HEK293 (cell line): ENCODE results near the gene STAT5B.

Source experiments
- SETDB1 ChIP-seq: IDR thresholded peaks from one replicate; pipeline ENCODE4 v1.6.1; 2017; ENCODE audit warnings: mild to moderate bottlenecking, low read length, moderate library complexity, mixed read lengths; ENCODE audit not compliant: insufficient read length
- SP2 ChIP-seq: fragments of 450-650 bp; formaldehyde crosslinking; IDR thresholded peaks from 2 replicates; pipeline ENCODE4 v1.5.1; 2016; ENCODE audit warnings: missing biosample characterization, missing genetic modification characterization
- TCF7L2 ChIP-seq: IDR thresholded peaks from 2 replicates; pipeline ENCODE4 v1.6.1; 2011; ENCODE audit warnings: low read depth, mild to moderate bottlenecking, inconsistent platforms, low read length, moderate library complexity, borderline replicate concordance
- ZEB2 ChIP-seq: fragments of 450-650 bp; formaldehyde crosslinking; IDR thresholded peaks from 2 replicates; pipeline ENCODE4 v1.5.1; 2016; ENCODE audit warnings: missing biosample characterization, missing genetic modification characterization
- ZNF121 ChIP-seq: fragments of 450-650 bp; formaldehyde crosslinking; IDR thresholded peaks from 2 replicates; pipeline ENCODE4 v1.5.1; 2016; ENCODE audit warnings: missing biosample characterization, missing genetic modification characterization
- ZNF138 ChIP-seq: fragments of 450-650 bp; formaldehyde crosslinking; IDR thresholded peaks from 2 replicates; pipeline ENCODE4 v1.5.1; 2016; ENCODE audit warnings: missing biosample characterization, missing genetic modification characterization, borderline replicate concordance
- ZNF391 ChIP-seq: fragments of 450-650 bp; formaldehyde crosslinking; IDR thresholded peaks from 2 replicates; pipeline ENCODE4 v1.5.1; 2016; ENCODE audit warnings: low read depth, missing biosample characterization, missing genetic modification characterization, borderline replicate concordance
- TF ChIP-seq, protein P1 (sequence below): fragments of 450-650 bp; formaldehyde crosslinking; IDR thresholded peaks from 2 replicates; pipeline ENCODE4 v1.5.1; 2016; ENCODE audit warnings: missing biosample characterization, missing genetic modification characterization
- TF ChIP-seq, protein P2 (sequence below): fragments of 450-650 bp; formaldehyde crosslinking; IDR thresholded peaks from 2 replicates; pipeline ENCODE4 v1.5.1; 2016; ENCODE audit warnings: missing biosample characterization, missing genetic modification characterization
- TF ChIP-seq, protein P3 (sequence below): fragments of 450-650 bp; formaldehyde crosslinking; IDR thresholded peaks from 2 replicates; pipeline ENCODE4 v1.5.1; 2016; ENCODE audit warnings: missing biosample characterization, missing genetic modification characterization

DNA sequence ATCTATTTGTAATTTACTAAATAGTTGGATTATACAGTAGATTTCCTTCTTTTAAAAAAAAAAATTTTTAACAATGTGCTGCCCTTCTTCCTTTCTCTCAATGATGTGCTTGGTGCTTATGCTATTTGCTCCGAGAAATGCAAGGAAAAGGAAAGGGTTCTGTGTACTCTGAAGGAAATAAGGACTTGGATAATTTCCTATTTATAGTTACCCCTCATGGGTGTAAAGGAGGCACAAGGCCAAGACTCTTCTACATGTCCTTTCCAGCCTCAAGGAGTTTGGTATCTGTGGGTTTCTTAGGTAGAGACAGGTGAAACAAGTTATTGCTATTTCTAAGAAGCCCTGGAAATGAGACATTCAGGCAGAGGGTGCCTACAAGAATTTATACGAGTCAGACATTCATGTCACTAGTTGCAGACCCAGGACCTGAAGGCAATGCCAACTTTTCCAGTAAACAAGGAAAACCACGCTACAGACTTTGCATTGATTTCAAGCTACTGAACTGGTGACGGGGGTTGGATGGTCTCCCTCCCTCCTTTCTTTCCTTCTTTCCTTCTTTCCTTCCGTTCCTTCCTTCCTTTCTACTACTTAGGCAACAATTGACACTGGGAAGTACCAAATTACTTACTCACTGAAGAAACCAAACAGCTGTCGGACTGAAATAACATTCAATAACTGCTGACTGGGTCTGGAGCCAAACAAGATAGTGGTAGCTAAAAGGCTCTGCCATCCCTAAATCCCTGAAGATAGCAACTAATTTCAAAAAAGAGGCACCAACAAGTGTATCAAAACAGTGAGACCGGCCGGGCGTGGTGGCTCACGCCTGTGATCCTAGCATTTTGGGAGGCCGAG is 48.1 kb downstream of the STAT5B start:
- TF ChIP-seq SP2 (tag by site-specific recombination) (no peak), ZNF138 (tag by site-specific recombination) (no peak), SETDB1 (no peak), ZEB2 (tag by site-specific recombination) (no peak), TCF7L2 (no peak), ZNF391 (tag by site-specific recombination) (no peak), ZNF121 (tag by site-specific recombination) (no peak)
- TF ChIP-seq, protein P1, sequence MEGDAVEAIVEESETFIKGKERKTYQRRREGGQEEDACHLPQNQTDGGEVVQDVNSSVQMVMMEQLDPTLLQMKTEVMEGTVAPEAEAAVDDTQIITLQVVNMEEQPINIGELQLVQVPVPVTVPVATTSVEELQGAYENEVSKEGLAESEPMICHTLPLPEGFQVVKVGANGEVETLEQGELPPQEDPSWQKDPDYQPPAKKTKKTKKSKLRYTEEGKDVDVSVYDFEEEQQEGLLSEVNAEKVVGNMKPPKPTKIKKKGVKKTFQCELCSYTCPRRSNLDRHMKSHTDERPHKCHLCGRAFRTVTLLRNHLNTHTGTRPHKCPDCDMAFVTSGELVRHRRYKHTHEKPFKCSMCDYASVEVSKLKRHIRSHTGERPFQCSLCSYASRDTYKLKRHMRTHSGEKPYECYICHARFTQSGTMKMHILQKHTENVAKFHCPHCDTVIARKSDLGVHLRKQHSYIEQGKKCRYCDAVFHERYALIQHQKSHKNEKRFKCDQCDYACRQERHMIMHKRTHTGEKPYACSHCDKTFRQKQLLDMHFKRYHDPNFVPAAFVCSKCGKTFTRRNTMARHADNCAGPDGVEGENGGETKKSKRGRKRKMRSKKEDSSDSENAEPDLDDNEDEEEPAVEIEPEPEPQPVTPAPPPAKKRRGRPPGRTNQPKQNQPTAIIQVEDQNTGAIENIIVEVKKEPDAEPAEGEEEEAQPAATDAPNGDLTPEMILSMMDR (tag by site-specific recombination) = no peak
- TF ChIP-seq, protein P2, sequence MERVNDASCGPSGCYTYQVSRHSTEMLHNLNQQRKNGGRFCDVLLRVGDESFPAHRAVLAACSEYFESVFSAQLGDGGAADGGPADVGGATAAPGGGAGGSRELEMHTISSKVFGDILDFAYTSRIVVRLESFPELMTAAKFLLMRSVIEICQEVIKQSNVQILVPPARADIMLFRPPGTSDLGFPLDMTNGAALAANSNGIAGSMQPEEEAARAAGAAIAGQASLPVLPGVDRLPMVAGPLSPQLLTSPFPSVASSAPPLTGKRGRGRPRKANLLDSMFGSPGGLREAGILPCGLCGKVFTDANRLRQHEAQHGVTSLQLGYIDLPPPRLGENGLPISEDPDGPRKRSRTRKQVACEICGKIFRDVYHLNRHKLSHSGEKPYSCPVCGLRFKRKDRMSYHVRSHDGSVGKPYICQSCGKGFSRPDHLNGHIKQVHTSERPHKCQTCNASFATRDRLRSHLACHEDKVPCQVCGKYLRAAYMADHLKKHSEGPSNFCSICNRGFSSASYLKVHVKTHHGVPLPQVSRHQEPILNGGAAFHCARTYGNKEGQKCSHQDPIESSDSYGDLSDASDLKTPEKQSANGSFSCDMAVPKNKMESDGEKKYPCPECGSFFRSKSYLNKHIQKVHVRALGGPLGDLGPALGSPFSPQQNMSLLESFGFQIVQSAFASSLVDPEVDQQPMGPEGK (tag by site-specific recombination) = no peak
- TF ChIP-seq, protein P3, sequence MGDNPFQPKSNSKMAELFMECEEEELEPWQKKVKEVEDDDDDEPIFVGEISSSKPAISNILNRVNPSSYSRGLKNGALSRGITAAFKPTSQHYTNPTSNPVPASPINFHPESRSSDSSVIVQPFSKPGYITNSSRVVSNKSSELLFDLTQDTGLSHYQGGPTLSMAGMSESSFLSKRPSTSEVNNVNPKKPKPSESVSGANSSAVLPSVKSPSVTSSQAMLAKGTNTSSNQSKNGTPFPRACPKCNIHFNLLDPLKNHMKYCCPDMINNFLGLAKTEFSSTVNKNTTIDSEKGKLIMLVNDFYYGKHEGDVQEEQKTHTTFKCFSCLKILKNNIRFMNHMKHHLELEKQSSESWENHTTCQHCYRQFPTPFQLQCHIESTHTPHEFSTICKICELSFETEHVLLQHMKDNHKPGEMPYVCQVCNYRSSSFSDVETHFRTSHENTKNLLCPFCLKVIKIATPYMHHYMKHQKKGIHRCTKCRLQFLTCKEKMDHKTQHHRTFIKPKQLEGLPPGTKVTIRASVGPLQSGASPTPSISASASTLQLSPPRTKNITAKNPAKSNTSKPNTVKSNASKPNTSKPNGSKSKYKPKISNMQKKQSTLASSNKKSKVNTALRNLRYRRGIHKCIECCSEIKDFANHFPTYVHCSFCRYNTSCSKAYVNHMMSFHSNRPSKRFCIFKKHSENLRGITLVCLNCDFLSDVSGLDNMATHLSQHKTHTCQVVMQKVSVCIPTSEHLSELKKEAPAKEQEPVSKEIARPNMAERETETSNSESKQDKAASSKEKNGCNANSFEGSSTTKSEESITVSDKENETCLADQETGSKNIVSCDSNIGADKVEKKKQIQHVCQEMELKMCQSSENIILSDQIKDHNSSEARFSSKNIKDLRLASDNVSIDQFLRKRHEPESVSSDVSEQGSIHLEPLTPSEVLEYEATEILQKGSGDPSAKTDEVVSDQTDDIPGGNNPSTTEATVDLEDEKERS (tag by site-specific recombination) = no peak
